Endometrial microvascular endothelial cells (primary cell): ENCODE data around the gene SPINK9. TPM values are rescaled to one million over a fixed set of nuclear protein-coding genes. Genes with fewer than 3 reads are reported as not detected.
"Not testable (repeated sequence)": the region's sequence is repeated elsewhere in the genome, so short reads cannot be mapped to it uniquely, and the experiment has no call there.

ENCODE experiments used
- in situ Hi-C: cut with HindIII; loops from 2 replicates; pipeline ENCODE4 v1.10.0; 2017; ENCODE audit warnings: low sequenced_read_pairs, low pct_unique_long_range_greater_than_20kb; ENCODE audit errors: inconsistent ontology term
- total RNA-seq: library from RNA; depleted of rRNA; stranded (reverse); fragments of >200 nt; gene quantifications from one replicate; pipeline ENCODE4 v1.2.3, GENCODE V29; 2015; ENCODE audit errors: inconsistent ontology term

The SPINK9 gene
- total RNA-seq: not detected

DNA sequence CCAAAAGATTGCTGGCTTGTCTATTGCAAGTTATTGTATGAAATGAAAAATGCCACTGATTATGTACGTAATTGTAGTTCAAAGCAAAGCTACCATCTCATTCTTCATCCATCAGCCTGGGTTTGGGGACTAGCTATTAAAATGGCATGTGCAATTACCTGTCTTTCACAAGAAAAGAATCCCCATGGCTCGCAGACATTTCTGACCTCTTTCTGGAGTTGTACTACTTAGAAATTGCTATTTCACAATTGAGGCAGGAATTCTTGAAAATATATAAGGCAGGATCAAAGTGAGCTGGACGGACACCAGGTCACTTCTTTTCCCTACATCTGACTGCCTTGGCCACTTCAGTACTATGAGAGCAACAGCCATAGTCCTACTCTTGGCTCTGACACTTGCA is at the start of gene SPINK9:
SPINK9 (plus strand) TSS at position 301 of the 400 bp plus-strand sequence; CDS start at position 356, 55 bp downstream.
- in situ Hi-C loops: no loop called here

DNA sequence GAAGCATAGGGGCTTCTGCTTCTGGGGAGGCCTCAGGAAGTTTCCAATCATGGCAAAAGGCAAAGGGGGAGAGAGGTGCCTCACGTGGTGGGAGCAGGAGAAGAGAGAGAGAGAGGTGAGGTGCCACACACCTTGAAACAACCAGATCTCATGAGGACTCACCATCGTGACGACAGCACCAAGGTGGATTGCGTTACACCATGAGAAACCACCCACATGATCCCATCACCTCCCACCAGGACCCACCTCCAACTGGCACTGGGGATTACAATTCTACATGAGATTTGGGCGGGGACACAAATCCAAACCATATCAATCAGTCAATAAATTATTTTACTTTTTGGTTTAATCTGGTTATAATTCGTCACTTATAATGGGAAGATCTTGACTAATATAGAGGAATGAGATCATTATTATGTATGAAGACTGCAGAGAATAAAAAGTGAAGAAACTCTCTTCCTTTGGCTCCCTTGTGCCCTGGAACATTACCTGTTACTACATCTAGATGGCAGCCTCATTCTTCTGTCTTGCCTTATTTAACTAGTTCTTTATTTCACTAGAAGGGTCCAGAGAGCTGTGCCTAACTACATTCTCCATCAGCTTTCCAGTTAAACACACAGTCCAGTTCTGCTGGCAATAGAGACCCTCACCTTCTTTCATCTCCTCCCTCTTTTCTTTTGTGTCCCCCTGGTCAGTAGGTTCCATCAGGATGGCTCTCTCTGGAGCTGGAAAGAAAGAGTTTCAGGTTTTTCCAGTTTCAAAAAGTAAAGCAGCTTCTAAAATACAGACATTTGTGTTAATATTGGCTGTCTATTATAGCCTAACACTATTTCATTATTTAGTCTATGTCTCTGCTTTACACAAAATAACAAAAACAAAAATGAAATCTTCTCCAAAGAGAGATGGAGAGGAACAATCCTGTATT is 44.8 kb upstream of the SPINK9 start:
- in situ Hi-C loops: no loop called here

DNA sequence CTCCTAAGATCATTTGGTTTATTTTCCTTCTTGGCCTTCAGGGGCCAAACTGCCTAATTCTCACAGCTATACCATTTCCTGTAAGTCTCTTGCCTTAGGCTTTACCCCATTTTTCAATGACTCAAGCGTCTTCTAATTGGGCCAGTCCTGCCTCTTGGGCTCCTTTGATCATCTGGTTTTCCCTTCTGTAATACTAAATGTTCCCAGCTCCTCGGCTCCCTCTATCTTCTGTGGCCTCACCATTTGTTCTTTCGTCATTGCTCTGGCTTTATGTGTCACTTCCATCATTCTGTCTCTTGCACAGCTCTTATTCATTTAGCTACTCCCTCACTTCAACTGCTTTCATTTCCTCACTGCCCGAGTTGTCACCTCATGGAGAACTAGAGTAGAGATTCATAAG is 37.6 kb upstream of the SPINK9 start:
- in situ Hi-C loops: no loop called here

DNA sequence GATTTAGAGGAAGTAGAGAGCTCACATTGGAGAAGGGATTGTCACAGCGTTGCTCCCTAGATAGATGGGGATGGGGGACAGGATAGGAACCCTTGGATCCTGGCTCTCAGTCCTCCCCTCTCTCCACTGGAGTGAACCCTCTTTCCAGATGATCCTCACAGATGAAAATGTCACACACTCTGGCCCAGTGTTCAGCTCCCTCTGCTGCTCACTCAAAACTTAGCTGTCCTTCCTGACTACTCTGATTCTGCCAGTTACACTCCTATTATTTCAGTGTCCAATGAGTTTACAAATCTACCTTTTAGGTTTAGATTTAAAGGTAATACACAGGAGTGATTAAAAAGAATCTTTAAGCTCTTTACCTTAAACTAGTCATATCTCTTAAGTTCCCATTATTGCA is 28.9 kb upstream of the SPINK9 start:
- in situ Hi-C loops: no loop called here

GRCh38 chr5:148309019-148309418 is 26.3 kb upstream of the SPINK9 start:
- in situ Hi-C loops: no loop called here

DNA sequence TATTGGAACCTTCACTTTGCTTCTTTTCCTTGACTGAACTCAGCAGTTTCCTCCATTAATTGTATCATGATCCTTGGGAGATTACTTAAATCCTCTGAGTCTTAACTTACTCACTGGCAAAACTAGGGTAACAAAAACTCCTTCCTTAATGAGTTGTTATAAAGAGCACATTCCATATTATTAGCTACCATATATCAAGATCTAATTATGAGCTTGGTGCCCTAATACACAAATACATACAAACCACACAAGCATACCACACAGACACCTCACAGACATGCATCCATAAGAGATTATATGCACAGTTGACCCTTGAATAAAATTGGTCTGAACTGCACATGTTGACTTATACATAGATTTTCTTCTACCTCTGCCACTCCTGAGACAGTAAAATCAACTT is 25.6 kb upstream of the SPINK9 start:
- in situ Hi-C loops: no loop called here

GRCh38 chr5:148311484-148311883 is 23.9 kb upstream of the SPINK9 start:
- in situ Hi-C loops: no loop called here

- in situ Hi-C loops: no loop called here
Observed at GRCh38 chr5:148312153-148312552, 23.2 kb upstream of the SPINK9 start, which contains the start of gene SPINK7. SPINK7 (plus strand) TSS chr5:148312423; CDS start chr5:148312484, 61 bp downstream.

- in situ Hi-C loops: no loop called here
Observed at GRCh38 chr5:148314187-148314586, 21.2 kb upstream of the SPINK9 start.

DNA sequence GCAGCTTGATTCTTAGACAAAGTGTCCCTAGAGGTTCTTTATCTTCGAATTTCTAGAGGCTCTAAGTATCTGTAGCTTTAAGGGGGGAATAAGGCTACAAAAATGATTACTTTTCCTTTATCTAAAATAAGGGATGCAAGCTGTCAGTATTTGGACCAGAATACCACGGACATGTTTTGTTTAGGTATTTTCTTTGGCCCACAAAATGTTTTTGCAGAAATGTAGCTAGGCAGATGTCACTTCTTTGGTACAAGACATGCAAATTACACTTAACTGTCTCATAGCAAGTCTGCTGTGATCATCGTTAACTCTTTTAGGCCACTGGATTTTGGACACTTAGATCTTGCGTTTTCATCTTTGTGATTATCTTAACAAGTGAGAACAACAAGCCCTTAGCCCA is 20.6 kb upstream of the SPINK9 start:
- in situ Hi-C loops: no loop called here

DNA sequence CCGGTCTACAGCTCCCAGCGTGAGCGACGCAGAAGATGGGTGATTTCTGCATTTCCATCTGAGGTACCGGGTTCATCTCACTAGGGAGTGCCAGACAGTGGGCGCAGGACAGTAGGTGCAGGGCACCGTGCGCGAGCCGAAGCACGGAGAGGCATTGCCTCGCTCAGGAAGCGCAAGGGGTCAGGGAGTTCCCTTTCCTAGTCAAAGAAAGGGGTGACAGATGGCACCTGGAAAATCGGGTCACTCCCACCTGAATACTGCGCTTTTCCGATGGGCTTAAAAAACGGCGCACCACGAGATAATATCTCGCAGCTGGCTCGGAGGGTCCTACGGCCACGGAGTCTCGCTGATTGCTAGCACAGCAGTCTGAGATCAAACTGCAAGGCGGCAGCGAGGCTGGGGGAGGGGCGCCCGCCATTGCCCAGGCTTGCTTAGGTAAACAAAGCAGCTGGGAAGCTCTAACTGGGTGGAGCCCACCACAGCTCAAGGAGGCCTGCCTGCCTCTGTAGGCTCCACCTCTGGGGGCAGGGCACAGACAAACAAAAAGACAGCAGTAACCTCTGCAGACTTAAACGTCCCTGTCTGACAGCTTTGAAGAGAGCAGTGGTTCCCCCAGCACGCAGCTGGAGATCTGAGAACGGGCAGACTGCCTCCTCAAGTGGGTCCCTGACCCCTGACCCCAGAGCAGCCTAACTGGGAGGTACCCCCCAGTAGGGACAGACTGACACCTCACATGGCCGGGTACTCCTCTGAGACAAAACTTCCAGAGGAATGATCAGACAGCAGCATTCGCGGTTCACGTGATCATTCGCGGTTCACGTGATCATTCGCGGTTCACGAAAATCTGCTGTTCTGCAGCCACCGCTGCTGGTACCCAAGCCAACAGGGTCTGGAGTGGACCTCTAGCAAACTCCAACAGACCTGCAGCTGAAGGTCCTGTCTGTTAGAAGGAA is 15.1 kb upstream of the SPINK9 start:
- in situ Hi-C loops: not testable (repeated sequence)

DNA sequence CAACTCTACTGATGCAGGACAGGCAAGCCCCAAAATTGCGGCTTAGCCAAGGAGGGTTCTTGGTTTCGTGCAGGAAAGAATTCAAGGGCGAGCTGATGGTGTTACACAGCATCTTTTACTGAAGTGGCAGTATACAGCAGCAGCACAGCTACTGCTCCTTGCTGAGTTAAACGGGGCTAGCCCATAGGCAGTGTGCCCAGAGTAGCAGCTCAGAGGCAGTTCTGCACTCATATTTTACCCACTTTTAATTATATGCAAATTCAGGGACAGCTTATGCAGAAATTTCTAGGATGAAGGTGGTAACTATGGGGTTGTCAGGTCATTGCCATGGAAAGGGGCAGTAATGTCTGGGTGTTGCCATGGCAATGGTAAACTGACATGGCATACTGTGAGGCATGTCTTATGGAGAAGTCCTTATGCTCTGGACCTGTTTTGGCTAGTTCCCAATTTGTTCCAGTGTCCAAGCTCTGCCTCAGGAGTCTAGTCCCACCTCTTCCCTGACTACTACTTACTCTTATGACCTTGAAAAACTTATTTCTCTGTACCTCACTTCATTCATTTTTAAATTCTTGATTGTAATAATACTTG is 2.0 kb upstream of the SPINK9 start:
- in situ Hi-C loops: no loop called here

DNA sequence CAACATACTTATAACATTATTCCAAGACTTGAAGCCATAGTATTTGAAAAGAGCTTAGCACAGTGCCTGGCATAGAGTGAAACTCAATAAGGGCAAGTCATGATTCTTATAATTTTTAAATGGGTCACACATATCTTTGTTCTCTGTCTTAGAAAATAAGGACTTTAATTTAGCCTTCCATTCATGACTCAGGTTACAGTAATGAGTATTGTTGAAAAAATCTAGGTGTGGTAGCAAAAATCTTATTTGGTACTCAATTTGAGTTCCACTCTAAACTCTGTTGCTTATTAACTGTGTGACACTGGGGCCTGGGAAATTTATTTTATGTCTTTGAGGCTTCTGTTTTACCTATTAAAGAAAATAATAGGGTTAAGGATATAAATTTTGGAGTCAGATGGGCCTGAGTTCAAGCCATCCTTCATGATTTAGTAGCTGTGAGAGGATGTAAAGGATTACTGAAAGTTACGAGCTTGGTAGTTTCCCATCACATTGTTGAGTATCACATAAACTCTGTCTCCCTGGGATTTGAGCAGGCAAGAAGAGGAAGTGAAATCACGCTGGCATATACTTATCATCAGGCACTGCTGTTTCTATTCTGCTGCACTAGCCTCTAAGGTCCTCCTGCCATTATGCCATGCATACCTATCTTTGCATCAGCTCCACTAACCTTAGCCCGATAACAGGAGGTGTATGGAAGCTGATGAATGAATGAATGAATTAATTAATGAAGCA is 1.5 kb downstream of the SPINK9 start:
- in situ Hi-C loops: no loop called here

- in situ Hi-C loops: no loop called here
Observed at GRCh38 chr5:148342371-148343045, 7.1 kb downstream of the SPINK9 start.

- in situ Hi-C loops: no loop called here
Observed at GRCh38 chr5:148343046-148343407, 7.7 kb downstream of the SPINK9 start.

DNA sequence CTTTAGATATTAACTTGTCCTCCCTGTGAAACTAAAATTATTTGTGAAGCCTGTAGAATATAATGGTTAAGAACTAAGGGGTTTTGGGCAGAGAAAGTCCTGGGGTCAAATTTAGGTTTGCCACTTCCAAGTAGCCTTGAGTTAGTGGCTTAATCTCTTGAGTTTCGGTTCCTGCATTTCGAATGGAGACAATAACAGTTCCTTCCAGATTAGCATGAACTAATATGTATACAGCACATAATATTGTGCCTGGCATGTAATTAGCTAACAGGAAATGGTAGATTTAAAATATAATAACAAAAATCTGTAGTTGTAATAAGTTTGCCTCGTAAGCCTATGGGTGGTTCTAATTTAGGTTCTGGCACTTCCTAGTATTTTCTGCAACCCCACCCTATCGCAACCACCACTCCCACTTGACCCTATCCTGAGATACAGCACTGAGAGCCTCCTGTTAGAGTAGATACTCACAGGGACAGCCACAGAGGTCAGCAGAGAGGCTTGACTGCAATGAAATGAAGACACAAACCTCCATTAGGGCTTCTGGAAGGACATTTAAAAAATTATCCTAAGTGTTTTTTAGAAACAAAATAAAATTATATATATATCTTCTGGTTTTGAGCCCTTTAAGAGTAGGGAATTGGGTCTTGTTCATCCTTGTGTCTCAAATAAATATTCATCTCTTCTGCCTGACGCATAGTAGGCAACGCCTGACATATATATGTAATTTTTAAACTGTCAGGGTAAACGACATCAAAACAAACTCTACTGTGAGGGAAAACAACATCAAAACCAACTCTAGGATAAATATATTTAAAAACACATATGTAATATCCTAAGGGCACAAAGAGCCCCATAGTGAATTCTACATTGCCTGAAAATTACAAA is 8.5 kb downstream of the SPINK9 start:
- in situ Hi-C loops: no loop called here

- in situ Hi-C loops: no loop called here
Observed at GRCh38 chr5:148347706-148348105, 12.3 kb downstream of the SPINK9 start.
